ENCODE results near the gene RIPK1. TPM values are rescaled to one million over a fixed set of nuclear protein-coding genes. Genes with fewer than 3 reads are reported as not detected.

RIPK1 gene
- total RNA-seq, 1 experiment from 2014 or later, result 19.1 TPM

DNA sequence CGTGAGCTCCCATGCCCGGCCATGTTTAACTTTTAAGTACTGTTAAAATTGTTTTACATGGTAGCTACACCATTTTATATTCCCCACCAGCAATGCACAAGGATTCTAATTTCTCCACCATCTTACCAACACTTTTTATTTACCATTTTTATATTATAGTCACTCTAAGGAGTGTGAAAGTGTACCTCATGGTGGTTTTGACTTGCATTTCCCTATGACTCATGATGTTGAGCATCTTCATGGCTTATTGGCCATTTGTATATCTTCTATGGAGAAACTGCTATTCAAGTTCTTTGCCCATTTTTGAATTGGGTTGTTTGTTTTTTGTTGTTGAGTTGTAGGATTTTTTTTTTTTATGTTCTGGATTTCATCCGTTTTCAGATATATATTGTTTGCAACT, 34.6 kb downstream of the RIPK1 start (continued):
- no peak for TF ChIP-seq CTCF (IDR thresholded peaks at IDR 0.05 in 2 of 3, conservative IDR thresholded peaks at IDR 0.05 in 1 of 3; ENCODE audit: borderline replicate concordance in 1 of 3, insufficient read depth in 1 of 3, low read depth in 2 of 3, low read length in 2 of 3)
- TF ChIP-seq, protein P1, sequence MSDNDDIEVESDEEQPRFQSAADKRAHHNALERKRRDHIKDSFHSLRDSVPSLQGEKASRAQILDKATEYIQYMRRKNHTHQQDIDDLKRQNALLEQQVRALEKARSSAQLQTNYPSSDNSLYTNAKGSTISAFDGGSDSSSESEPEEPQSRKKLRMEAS (IDR thresholded peaks at IDR 0.05), result no peak
- no peak for TF ChIP-seq TCF7L2 (IDR thresholded peaks at IDR 0.05; ENCODE audit: borderline replicate concordance, extremely low read depth, insufficient read depth, insufficient read length)
- TF ChIP-seq RAD21 (IDR thresholded peaks at IDR 0.05; ENCODE audit: low read depth), result no peak
- no peak for TF ChIP-seq FOSL1 (IDR thresholded peaks at IDR 0.05; ENCODE audit: low read depth)
- TF ChIP-seq POLR2AphosphoS5 (IDR thresholded peaks at IDR 0.05; ENCODE audit: low read depth, low read length), result no peak

DNA sequence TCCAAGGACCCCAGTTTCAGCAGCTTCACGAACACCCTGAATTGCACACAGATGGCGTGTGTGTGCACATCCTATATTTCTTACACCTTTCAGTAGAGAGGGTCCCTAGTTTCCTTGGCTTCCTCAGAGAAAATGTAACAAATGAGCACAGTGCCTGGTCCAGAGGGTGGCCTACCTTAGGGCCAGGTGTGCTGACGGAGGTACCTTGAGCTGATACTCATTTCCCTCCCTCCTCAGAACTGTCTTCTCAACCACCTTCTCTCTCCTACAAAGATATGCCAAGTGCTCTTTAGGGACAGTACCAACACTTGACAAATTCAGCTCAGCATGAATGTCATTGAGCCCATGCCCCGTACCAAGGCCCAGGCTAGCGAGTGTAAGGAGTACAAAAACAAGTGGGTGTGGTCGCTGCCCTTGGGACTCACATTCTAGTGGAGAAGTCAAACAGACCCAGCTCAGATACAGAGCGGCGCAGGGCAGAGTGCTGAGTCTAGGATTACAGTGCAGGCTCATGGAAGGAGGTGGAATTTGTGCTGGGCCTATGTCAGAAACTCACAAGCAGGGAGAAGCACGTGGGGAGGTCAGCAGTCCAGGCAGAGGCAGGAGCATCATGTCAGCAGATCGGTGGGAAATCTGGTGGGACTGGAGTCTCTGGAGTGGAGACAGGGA, 40.6 kb downstream of the RIPK1 start:
- no peaks in the 10 kb centered on the region; the same call in 1 of the 2 replicates for H3K79me2 ChIP-seq (ENCODE audit: insufficient read depth, low read length)
- no peak overlapping the region for H2AFZ ChIP-seq (ENCODE audit: low read depth, low read length, poor library complexity, severe bottlenecking)
- no TSS peak for BruUV-seq (replicated peaks)
- no peak overlapping the region for H3K4me3 ChIP-seq (replicated peaks in 1 of 2; ENCODE audit: low read depth in 1 of 2, low read length in 2 of 2)
- DNase-seq (ENCODE audit: low read depth, low spot score) (no peak), ATAC-seq (no peak)
- no peak overlapping the region for H3K27ac ChIP-seq (ENCODE audit: low read depth, low read length)
- H3K4me2 ChIP-seq (ENCODE audit: low read length), result no peak overlapping the region
- ChIA-PET POLR2A (no interaction called here), RAD21 (ENCODE audit: low non-redundant PET in 1 of 2, low total read pairs in 2 of 2, uncharacterized antibody in 2 of 2, unreplicated experiment in 2 of 2) (no interaction called here), CTCF (no interaction called here)
- intact Hi-C loops (cut with micrococcal nuclease), result no loop called here
- peaks cover 25 to 35% of the 10 kb centered on the region in 2 experiments; a peak in 3 of 4 replicates for H3K36me3 ChIP-seq (ENCODE audit: control insufficient read depth in 1 of 2, insufficient read depth in 2 of 2, low read length in 2 of 2)
- no peak overlapping the region for H3K9ac ChIP-seq (ENCODE audit: low read length)
- H3K4me1 ChIP-seq (ENCODE audit: control insufficient read depth in 1 of 2, insufficient read depth in 2 of 2, low read length in 2 of 2), result no peaks in the 10 kb centered on the region
- no peaks in the 10 kb centered on the region for H3K9me2 ChIP-seq (ENCODE audit: insufficient read depth)
- H3K9me3 ChIP-seq (ENCODE audit: control insufficient read depth in 1 of 2, insufficient read depth in 1 of 2, low read depth in 1 of 2, low read length in 2 of 2), result no peaks in the 10 kb centered on the region
- TF ChIP-seq RAD21 (IDR thresholded peaks at IDR 0.05; ENCODE audit: low read depth) (no peak), ATF3 (IDR thresholded peaks at IDR 0.05) (no peak), YY1 (IDR thresholded peaks at IDR 0.05; ENCODE audit: extremely low read depth, insufficient replicate concordance, low read depth, low read length) (no peak), JUND (IDR thresholded peaks at IDR 0.05) (no peak), TCF7L2 (IDR thresholded peaks at IDR 0.05; ENCODE audit: borderline replicate concordance, extremely low read depth, insufficient read depth, insufficient read length) (no peak), SP1 (IDR thresholded peaks at IDR 0.05; ENCODE audit: low read depth) (no peak)
- H3K27me3 ChIP-seq (ENCODE audit: insufficient read depth, low read length), result no peaks in the 10 kb centered on the region
- no peaks in the 10 kb centered on the region for H4K20me1 ChIP-seq (ENCODE audit: insufficient read depth)

Measured in HCT116 (cell line).